Keratinocyte (primary cell): ENCODE results near the gene CCDC71. TPM values are rescaled to one million over a fixed set of nuclear protein-coding genes. Genes with fewer than 3 reads are reported as not detected.

Source experiments
- DNase-seq: peaks from one replicate; pipeline ENCODE4 v3.0.0-alpha.2; 2011; ENCODE audit warnings: low read depth, missing footprints, low spot score
- FAIRE-seq: peaks from 2 replicates; lab custom pipeline; 2011; peaks lifted over from hg19 to GRCh38; lab: Jason Lieb, UNC
- H2AFZ ChIP-seq: 2 replicates; pipeline ENCODE4 v1.6.0; 2012; ENCODE audit warnings: low read length, control low read depth, inconsistent platforms; ENCODE audit not compliant: control insufficient read depth
- H3K27ac ChIP-seq: 2 replicates; pipeline ENCODE4 v1.5.1; 2011; ENCODE audit warnings: low read length; ENCODE audit not compliant: control insufficient read depth, insufficient read depth
- H3K27me3 ChIP-seq: 3 replicates; pipeline ENCODE4 v1.6.0; 2011; ENCODE audit warnings: low read length; ENCODE audit not compliant: control insufficient read depth, insufficient read depth; ENCODE audit errors: extremely low read depth
- H3K36me3 ChIP-seq, 2 experiments: 2 replicates in 1 of 2; 3 replicates in 1 of 2; pipeline ENCODE4 v1.5.1; 2011; ENCODE audit warnings: low read length in 2 of 2, mild to moderate bottlenecking in 1 of 2; ENCODE audit not compliant: control insufficient read depth in 2 of 2, insufficient read depth in 2 of 2; ENCODE audit errors: extremely low read depth in 1 of 2
- H3K4me1 ChIP-seq: 3 replicates; pipeline ENCODE4 v1.5.1; 2011; ENCODE audit warnings: low read length; ENCODE audit not compliant: control insufficient read depth, insufficient read depth; ENCODE audit errors: extremely low read depth
- H3K4me2 ChIP-seq: 3 replicates; pipeline ENCODE4 v1.6.0; 2011; ENCODE audit warnings: low read depth, low read length; ENCODE audit not compliant: control insufficient read depth, insufficient read depth; ENCODE audit errors: extremely low read depth
- H3K4me3 ChIP-seq, 3 experiments: fragments of 200-600 bp in 1 of 3; sonication (generic) in 1 of 3; 2 replicates in 2 of 3; 3 replicates in 1 of 3; pipeline ENCODE4 v1.5.1; 2011 to 2016; ENCODE audit warnings: low read length in 3 of 3, mild to moderate bottlenecking in 3 of 3, control low read depth in 2 of 3, inconsistent platforms in 1 of 3, low read depth in 1 of 3, mixed read lengths in 1 of 3, mixed run types in 1 of 3, moderate library complexity in 1 of 3; ENCODE audit not compliant: control insufficient read depth in 2 of 3, insufficient read depth in 2 of 3; ENCODE audit errors: extremely low read depth in 1 of 3
- H3K79me2 ChIP-seq: 2 replicates; pipeline ENCODE4 v1.6.0; 2012; ENCODE audit warnings: low read length; ENCODE audit not compliant: control insufficient read depth, insufficient read depth
- H3K9ac ChIP-seq: 3 replicates; pipeline ENCODE4 v1.6.0; 2011; ENCODE audit warnings: low read length; ENCODE audit not compliant: control insufficient read depth, insufficient read depth; ENCODE audit errors: extremely low read depth
- H3K9me1 ChIP-seq: 3 replicates; pipeline ENCODE4 v1.6.0; 2011; ENCODE audit warnings: low read length; ENCODE audit not compliant: control insufficient read depth, insufficient read depth; ENCODE audit errors: extremely low read depth
- H3K9me3 ChIP-seq: 2 replicates; pipeline ENCODE4 v1.5.1; 2012; ENCODE audit warnings: low read depth, low read length; ENCODE audit not compliant: control insufficient read depth
- H4K20me1 ChIP-seq: 3 replicates; pipeline ENCODE4 v1.6.0; 2011; ENCODE audit warnings: low read length; ENCODE audit not compliant: control insufficient read depth, insufficient read depth; ENCODE audit errors: extremely low read depth
- CTCF ChIP-seq, 3 experiments: IDR thresholded peaks in 1 of 3; conservative IDR thresholded peaks in 1 of 3; optimal IDR thresholded peaks in 1 of 3; 2 replicates in 2 of 3; 3 replicates in 1 of 3; pipeline versions ENCODE3 to v1.5.1; 2011; ENCODE audit warnings: low read length in 3 of 3, mild to moderate bottlenecking in 3 of 3, moderate library complexity in 2 of 3, control low read depth in 1 of 3, inconsistent platforms in 1 of 3; ENCODE audit not compliant: insufficient read depth in 2 of 3; ENCODE audit errors: extremely low read depth in 1 of 3
- EZH2 ChIP-seq: IDR thresholded peaks from one replicate; pipeline ENCODE4 v1.6.1; 2012; ENCODE audit warnings: inconsistent platforms, mild to moderate bottlenecking, low read length, moderate library complexity
- dilution Hi-C: fragments of 300-500 bp; cut with MboI; formaldehyde crosslinking; loops from one replicate; pipeline ENCODE4 v1.7.0; 2020; ENCODE audit warnings: low sequenced_read_pairs; ENCODE audit not compliant: extremely low pct_ligation_motif_present
- polyA plus RNA-seq, 5 experiments: library from polyadenylated mRNA; depleted of rRNA in 3 of 5; stranded (reverse) in 3 of 5; stranded (forward) in 1 of 5; unstranded in 1 of 5; fragments of >200 nt; gene quantifications; 1 replicate in 1 of 5; 2 replicates in 3 of 5; 3 replicates in 1 of 5; pipeline versions ENCODE4 v1.2.1 to v1.2.3, GENCODE V29; 2011 to 2012; ENCODE audit warnings: missing spikeins in 2 of 5, low read depth in 1 of 5, low replicate concordance in 1 of 5

Gene CCDC71
- polyA plus RNA-seq, 1 donor (not counting 4 experiments of a cell fraction or from before 2014, with no cell fraction given): 18.8 TPM

- Histone ChIP-seq H2AFZ (peak overlapping the region; percentile 99), H3K4me2 (peak overlapping the region; percentile 97), H3K36me3 (peaks cover 0 to 6% of the 10 kb centered on the region in 2 experiments), H3K9me3 (no peaks in the 10 kb centered on the region), H4K20me1 (no peaks in the 10 kb centered on the region), H3K4me3 (peak overlapping the region; percentile 79 to 83 (median 82)), H3K9ac (peak overlapping the region; percentile 78), H3K4me1 (peaks cover 11% of the 10 kb centered on the region), H3K27ac (no peak overlapping the region), H3K79me2 (no peaks in the 10 kb centered on the region), H3K27me3 (no peaks in the 10 kb centered on the region), H3K9me1 (no peaks in the 10 kb centered on the region)
- TF ChIP-seq EZH2: no peak
- no peak for TF ChIP-seq CTCF (optimal IDR thresholded peaks at IDR 0.05 in 1 of 3, IDR thresholded peaks at IDR 0.05 in 1 of 3, conservative IDR thresholded peaks at IDR 0.05 in 1 of 3; ENCODE audit: extremely low read depth in 1 of 3, insufficient read depth in 2 of 3, low read length in 3 of 3)
- dilution Hi-C loops: no loop called here
- FAIRE-seq: peak; percentile 34
- no peak for DNase-seq
Observed at GRCh38 chr3:49171775-49172500, 5.8 kb upstream of the CCDC71 start.

GRCh38 chr3:49171119-49171774, 5.1 kb upstream of the CCDC71 start, which contains the start of gene KLHDC8B:
Gene KLHDC8B, plus strand, starts transcription at chr3:49171598. Its CDS starts 1,172 bp downstream, at chr3:49172770.
- FAIRE-seq: peak; percentile 75
- Histone ChIP-seq H3K9me1 (no peaks in the 10 kb centered on the region), H3K4me2 (peak within 1 kb of the TSS; percentile 97), H3K79me2 (no peaks in the 10 kb centered on the region), H3K4me3 (peak within 1 kb of the TSS; percentile 79 to 83 (median 82)), H3K27me3 (no peaks in the 10 kb centered on the region), H3K36me3 (peaks cover 0 to 6% of the 10 kb centered on the region in 2 experiments), H3K4me1 (peaks cover 16% of the 10 kb centered on the region), H2AFZ (peak within 1 kb of the TSS; percentile 99), H3K9ac (peak within 1 kb of the TSS; percentile 78), H3K27ac (peak within 1 kb of the TSS; percentile 26), H3K9me3 (no peaks in the 10 kb centered on the region), H4K20me1 (no peaks in the 10 kb centered on the region)
- TF ChIP-seq CTCF (optimal IDR thresholded peaks at IDR 0.05 in 1 of 3, IDR thresholded peaks at IDR 0.05 in 1 of 3, conservative IDR thresholded peaks at IDR 0.05 in 1 of 3; ENCODE audit: extremely low read depth in 1 of 3, insufficient read depth in 2 of 3, low read length in 3 of 3) (peak; percentile 79 to 99 (median 87)), EZH2 (no peak)
- dilution Hi-C loops: no loop called here
- DNase-seq: no peak
